ENCODE measurements around the gene NHLRC4.

NHLRC4 gene

GRCh38 chr16:567373-568256 lies 810 bp downstream of the NHLRC4 start:
- no peak for ATAC-seq
- DNase-seq: no peak

GRCh38 chr16:568401-569258 lies 1.8 kb downstream of the NHLRC4 start:
- no peak for ATAC-seq
- DNase-seq: no peak

DNA sequence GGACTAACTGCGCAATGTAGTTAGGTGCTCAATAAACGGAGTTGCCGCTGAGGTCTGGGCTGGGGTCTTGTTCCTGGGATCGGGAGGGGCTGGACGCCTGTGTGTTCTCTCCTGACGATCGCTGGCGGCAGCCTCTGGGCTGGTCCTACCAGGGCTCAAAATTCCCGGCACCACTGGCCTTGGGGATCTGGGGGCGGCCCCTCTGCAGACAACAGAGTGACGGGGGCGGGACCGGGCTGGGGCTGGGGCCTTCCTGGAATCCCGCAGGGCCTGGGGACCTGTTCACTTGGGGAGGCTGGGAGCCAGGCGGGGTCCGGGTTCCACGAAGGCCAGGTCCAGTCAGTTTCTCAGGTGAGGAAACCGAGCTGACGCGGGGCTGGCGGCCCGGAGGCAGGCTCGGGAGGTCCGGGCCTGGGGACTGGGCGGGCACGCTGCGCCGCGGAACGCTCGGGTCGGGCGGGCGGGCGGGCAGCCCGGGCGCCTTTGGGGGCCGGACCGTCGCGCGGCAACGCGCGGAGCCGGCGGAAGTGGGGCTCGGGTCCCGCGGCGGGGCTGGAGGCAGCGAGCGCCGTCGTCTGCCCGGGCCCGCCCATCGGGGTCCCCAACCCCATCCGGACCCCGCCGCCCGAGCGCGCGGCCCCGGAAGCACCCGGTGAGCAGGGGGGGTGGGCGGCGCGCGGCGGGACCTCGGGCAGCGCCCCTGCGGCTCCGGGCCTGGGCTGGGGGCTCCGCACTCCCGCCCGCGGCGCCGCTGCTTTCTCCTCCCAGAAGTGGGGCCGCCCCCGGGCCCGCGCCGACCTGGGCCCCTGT lies 2.8 kb downstream of the NHLRC4 start, which contains the start of gene PIGQ:
PIGQ (plus strand) TSS at position 524 of the 810 bp plus-strand sequence. CDS start 4,107 bp downstream, outside the sequence.
- ATAC-seq (peak; percentile 78), DNase-seq (peak; percentile 78)

GRCh38 chr16:572865-573650 lies 6.3 kb downstream of the NHLRC4 start:
- ATAC-seq: no peak
- DNase-seq: no peak

- no peak for DNase-seq
- no peak for ATAC-seq
Observed at GRCh38 chr16:574021-574760, 7.4 kb downstream of the NHLRC4 start.

DNA sequence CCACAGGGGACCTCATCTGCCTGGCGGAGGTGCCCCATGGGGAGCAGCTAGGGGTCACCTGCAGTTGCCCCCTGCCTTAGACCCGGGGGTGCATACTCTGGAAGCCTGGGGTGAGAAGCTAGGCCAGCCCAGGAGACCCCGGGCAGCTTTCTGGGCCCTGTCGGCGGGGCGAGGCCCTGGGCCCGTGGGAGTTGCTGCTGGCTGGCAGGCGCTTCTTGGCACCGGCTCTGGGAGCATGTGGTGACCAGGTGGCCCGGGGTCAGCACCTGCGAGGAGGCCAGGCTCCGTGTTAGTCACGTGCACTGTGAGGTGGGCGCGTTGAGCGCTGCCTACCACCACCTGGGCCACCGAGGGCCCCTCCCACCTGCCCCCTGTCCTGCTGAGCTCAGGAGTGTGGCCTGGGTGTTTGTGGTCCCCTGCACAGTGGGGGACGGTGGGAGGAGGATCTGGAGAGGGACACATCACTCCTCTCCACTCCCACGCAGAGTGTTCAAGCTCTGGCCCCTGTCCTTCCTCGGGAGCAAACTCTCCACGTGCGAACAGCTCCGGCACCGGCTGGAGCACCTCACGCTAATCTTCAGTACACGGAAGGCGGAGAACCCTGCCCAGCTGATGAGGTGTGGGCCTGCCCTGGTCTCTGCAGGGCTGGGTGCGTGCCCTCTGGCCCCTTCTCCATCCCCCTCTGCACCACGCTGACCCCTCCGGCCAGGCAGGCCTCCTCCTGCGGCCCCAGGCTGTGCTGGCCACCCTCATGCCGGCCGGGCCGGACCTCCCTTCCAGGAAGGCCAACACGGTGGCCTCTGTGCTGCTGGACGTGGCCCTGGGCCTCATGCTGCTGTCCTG lies 8.8 kb downstream of the NHLRC4 start:
- DNase-seq (no peak), ATAC-seq (no peak)

DNA sequence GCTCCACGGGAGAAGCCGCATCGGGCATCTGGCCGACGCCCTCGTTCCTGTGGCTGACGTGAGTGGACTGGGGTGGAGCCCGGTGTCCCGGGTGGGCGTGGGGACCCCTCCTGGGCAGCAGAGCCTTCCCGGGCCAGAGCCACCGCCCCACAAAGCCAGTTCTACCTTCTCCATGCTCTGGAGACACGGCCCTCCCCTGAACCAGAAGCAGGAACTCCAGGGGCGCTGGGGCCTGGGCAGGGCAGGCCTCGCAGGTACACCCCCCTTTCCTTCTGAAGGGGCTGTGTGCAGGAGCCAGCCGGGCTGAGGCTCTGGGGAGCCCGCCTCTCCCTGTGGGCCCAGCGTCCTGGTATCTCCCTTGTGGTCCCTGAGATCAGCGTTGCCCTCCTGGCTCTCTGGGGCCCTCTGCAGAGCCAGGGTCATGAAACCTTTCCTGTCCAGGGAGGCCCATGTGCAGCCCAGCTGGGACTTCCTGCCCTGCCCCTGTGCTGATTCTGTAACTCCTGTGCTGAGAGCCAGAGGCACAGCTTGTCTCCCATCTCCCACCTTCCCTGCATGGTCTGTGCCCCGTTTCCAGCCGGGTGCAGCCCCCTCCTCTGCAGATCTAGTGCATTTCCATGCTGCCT lies 9.5 kb downstream of the NHLRC4 start:
- DNase-seq (no peak), ATAC-seq (no peak)

DNA sequence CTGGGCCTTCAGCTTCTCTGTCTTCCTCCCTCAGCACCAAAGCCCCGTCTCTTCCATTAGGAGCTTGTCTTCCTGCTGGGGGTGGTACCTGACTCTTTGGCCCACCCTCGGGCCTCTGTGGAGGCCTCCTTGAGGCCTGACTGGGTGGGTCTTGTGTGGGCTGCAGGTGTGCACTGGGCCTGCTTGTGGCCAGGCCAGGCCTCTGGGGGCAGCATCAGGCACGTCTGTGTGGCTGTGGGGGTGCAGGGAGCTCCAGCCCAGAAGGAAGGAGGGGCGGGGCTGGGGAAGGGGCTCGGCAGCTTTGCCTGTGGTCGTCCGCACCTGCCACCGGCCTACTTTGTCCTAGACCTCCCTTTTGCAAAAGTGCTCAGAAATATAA lies 10.0 kb downstream of the NHLRC4 start:
- ATAC-seq (no peak), DNase-seq (no peak)

- ATAC-seq (no peak), DNase-seq (no peak)
Observed at GRCh38 chr16:577796-578195, 11.0 kb downstream of the NHLRC4 start.

GRCh38 chr16:578232-578869 lies 11.5 kb downstream of the NHLRC4 start:
- no peak for ATAC-seq
- DNase-seq: no peak

DNA sequence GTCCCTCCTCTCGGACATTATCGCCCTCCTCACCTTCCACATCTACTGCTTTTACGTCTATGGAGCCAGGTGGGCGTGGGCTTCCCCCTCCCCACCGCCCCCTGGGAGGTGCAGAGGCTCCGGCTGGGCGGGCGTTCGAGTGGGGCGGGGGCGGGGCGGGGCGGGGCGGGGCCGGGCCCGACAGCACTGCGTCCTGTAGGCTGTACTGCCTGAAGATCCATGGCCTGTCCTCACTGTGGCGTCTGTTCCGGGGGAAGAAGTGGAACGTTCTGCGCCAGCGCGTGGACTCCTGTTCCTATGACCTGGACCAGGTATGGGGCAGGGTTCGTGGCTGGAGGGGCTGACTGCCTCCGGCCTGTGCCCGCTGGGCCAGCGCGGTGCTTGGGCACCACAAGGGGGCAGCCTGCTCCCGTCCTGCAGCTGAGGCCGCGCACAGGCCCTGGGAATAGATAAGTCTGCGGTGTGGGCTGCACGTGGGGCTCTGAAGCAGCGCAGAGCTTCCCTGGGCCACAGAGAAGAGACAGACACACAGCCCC lies 12.1 kb downstream of the NHLRC4 start:
- peak; percentile 81 for DNase-seq
- peak; percentile 85 for ATAC-seq

DNA sequence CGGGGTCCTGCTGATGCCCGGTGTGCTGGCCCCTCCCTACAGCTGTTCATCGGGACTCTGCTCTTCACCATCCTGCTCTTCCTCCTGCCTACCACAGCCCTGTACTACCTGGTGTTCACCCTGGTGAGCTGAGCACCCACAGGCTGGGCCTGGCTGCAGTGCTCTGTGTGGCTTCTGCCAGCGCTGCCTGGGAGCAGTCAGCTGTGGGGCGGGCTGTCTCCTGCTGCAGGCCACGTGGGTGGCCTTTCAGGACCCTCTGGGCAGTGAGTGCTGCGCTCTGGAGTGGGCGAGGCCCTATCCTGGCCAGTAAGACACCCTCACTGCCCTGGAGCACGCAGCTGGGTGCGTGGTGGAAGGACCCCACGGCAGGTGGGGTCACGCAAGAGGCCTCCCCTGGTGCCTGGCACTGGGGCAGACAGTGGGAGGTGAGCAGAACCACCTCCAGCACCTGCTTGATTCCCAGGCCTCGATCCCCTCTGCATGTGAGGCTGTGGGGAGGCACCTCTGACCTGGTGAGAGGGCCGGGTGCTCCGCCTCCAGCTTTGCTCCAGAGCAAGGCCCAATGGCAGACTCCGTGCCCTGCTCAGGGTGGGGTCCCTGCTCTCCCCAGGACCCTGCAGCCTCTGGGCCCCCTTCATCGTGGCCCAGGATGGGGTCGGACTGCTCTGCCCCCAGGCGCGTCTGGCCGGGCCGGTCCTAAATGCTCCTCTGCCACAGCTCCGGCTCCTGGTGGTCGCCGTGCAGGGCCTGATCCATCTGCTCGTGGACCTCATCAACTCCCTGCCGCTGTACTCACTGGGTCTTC lies 13.5 kb downstream of the NHLRC4 start:
- no peak for DNase-seq
- ATAC-seq: no peak

- ATAC-seq (no peak), DNase-seq (no peak)
Observed at GRCh38 chr16:580946-581498, 14.2 kb downstream of the NHLRC4 start.

DNA sequence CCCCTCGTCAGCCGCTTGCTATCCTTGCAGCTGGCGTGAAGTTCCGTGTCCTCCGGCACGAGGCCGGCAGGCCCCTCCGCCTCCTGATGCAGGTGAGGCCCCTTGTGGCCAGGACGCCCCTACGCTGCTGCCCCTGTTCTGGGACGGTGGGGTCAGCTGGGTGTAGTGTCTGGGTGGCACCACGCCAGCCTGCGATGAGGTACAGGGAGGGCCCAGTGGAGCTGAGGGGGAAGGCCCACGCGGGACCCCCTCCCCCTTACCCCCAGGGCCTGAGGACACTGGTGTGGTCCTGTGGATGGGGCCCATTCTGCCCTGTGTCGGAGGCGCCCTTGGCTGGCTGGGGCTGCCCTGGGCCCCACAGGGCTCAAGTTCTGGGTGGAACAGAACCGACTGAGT lies 15.4 kb downstream of the NHLRC4 start:
- DNase-seq (no peak), ATAC-seq (no peak)

DNA sequence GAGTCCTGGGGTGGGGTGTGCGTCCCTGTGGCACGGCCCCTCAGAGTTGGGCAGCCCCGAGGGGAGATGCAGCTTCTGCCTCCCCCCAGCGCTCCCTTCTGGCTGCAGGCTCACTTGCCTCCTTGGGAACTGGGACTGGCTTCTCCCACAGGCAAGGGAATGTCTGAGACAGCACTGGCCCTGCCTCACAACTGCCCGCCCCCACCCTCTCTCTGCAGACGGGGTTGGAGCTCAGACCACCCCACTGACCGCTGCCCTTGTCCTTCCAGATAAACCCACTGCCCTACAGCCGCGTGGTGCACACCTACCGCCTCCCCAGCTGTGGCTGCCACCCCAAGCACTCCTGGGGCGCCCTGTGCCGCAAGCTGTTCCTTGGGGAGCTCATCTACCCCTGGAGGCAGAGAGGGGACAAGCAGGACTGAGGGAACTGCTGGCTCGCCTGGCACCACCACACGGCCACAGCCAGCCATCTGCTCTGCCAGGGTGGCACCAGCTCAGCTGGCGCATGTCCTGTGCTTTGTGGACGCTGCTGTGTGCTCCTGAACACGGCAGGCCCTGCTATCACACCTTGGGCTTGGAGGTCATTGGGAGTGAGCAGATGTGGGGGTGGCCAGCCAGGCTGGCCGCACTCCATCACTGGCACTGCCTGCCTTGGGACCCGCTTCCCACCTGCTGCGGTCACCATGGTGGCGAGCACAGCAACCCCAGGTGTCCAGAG lies 16.0 kb downstream of the NHLRC4 start:
- DNase-seq (no peak), ATAC-seq (no peak)

DNA sequence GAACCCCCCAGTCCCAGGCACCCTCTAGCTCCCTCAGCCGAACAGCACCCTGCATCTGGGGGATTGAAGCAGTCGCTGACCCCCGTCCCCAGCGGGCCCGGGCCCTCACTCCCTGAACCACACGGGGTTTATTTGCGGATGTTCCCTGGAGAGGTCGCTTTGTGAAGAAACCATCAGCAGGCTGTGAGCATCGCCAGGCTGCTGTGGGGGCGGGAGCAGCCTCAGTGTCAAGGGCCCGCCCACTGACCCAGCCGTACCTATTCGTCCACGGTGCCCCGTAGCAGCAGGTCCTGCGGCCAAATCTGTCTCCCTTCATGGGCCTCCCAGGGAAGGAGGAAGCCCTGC lies 16.6 kb downstream of the NHLRC4 start:
- ATAC-seq: no peak
- no peak for DNase-seq
